T47D (cell line): Measurements from ENCODE around the gene TFB2M.
"Not testable (repeated sequence)": the region's sequence is repeated elsewhere in the genome, so short reads cannot be mapped to it uniquely, and the experiment has no call there.

Experiments used
- DNase-seq, 2 experiments: peaks; one replicate each; pipeline versions ENCODE4 v3.0.0 to v3.0.0-alpha.2; 2011 to 2012; ENCODE audit warnings: low read depth in 1 of 2, low spot score in 1 of 2
- JUND ChIP-seq: IDR thresholded peaks from 2 replicates; pipeline ENCODE4 v1.6.1; 2012; ENCODE audit warnings: low read depth
- in situ Hi-C: cut with HindIII; loops from 2 replicates; pipeline ENCODE4 v1.10.0; 2016; ENCODE audit warnings: low sequenced_read_pairs, low pct_unique_long_range_greater_than_20kb

The TFB2M gene, protein sequence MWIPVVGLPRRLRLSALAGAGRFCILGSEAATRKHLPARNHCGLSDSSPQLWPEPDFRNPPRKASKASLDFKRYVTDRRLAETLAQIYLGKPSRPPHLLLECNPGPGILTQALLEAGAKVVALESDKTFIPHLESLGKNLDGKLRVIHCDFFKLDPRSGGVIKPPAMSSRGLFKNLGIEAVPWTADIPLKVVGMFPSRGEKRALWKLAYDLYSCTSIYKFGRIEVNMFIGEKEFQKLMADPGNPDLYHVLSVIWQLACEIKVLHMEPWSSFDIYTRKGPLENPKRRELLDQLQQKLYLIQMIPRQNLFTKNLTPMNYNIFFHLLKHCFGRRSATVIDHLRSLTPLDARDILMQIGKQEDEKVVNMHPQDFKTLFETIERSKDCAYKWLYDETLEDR

GRCh38 chr1:246566128-246566812 lies at the start of gene TFB2M, which contains the start of gene CNST:
Gene TFB2M (minus strand): TSS chr1:246566261. CDS start chr1:246566138, 123 bp downstream.
Gene CNST (plus strand): TSS chr1:246566456. CDS start chr1:246591563, 25,107 bp downstream.
- in situ Hi-C loops: no loop called here
- no peak for TF ChIP-seq JUND
- peak; percentile 77 to 99 for DNase-seq

DNA sequence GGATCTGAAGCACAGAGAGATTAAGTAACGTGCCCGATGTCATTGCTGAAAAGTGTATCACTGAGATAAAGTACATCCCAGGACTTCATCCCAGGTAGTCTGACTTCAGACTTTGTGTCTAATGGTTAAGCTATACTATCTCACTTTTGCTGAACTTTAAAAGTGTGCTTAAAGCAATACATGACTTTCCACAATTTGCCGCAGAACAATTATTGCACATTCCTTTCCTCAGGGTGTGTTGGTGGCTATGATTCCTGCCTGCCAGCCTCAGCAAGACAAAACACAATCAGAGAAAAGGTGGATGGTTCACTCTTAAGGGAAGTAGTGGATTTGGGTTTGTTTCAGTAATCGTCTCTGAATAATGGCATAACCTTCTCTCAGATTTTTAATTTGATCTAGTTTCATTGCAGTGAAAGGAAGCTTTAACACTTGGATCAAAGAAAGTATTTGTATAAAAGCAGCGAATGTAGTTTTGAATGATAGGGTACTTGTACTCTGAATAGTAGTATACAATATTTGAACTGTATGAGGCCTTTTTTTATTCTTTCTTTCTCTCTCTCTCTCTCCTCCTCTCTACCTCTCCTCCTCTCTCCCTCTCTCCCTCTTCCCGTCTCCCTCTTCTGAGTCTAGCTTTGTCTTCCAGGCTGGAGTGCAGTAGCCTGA lies 47.2 kb upstream of the TFB2M start:
- in situ Hi-C loops: no loop called here
- no peak for TF ChIP-seq JUND

DNA sequence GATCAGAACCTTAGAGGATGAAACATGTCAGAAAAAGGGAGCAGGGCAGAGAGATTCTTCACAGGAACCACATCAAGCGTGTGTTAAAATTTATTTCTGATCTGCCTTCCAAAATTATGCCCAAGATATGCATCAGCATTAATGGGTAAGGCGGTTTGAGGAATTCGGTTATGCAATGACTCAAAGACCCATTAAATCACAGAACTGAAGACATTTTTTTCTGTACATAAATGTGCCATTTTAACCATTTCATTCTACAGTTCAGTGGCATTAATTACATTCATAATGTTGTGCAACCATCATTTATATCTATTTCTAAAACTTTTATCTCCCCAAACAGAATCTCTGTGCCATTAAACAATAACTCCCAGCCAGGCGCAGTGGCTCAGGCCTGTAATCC lies 43.6 kb upstream of the TFB2M start:
- DNase-seq: peak in 1 of 2 experiments; percentile 18
- in situ Hi-C loops: no loop called here
- no peak for TF ChIP-seq JUND

More for the DNA sequence above, 47.2 kb upstream of the TFB2M start:
- DNase-seq: peak in 1 of 2 experiments; percentile 18

GRCh38 chr1:246608616-246609376 lies 42.7 kb upstream of the TFB2M start:
- peak; percentile 89 for TF ChIP-seq JUND
- DNase-seq: peak; percentile 77 to 100
- in situ Hi-C loops: no loop called here

GRCh38 chr1:246607462-246607861 lies 41.4 kb upstream of the TFB2M start:
- TF ChIP-seq JUND: no peak
- DNase-seq: no peak
- in situ Hi-C loops: no loop called here

DNA sequence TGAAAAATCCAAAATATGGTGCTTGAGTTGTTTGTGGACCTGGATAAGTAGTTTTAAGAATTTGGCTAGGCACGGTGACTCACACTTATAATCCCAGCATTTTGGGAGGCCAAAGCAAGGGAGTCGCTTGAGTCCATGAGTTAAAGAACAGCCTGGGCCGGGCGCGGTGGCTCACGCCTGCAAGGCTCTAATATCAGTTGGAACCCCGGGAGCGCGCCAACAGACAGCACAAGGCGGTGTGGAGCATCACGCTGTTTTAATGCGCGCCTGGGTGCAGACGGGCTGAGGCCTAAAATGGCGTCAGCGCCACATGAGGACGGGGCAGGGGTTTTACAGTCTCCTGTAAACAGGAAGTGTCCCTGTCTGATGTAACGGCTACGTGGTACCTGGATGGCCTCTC lies 39.2 kb upstream of the TFB2M start:
- DNase-seq, in situ Hi-C loops: not testable (repeated sequence)

DNA sequence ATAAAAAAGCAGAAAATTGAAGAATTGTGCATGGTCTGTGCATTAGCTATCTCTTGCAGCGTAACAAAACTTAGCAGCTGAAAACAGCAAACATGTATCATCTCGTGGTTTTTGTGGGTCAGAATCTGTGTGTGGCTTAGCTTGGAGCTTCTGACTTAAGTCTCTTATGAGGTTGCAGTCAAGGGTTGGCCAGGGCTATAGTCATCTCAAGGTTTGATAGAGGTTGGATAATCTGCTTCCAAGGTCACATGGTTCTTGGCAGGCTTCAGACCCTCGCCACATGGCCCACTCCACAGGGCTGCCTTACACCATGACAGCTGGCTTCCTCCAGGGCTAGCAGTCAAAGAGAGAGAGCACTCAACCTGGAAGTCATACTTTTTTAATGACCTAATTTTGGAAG lies 36.1 kb upstream of the TFB2M start:
- TF ChIP-seq JUND: no peak
- in situ Hi-C loops: no loop called here
- DNase-seq: no peak

DNA sequence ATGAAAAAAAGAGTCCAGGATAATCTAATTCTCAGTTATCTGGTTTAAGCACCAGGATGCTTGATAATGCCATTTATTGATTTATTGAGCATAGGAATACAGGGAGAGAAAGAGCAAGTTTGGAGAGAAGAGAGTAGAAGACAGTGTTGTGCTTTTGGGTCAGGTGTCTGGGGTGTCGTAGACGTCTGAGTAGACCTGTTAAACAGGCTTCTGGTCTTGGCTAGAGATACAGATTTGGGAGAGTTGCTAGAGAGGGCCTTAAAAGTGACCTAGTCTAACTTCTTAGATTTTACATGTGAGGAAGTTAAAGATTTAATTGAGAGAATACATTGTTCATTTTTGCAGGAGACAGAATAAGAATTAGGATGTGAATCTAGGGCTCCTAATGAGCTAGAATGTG lies 34.5 kb upstream of the TFB2M start:
- TF ChIP-seq JUND: no peak
- peak; percentile 23 to 61 for DNase-seq
- in situ Hi-C loops: no loop called here

DNA sequence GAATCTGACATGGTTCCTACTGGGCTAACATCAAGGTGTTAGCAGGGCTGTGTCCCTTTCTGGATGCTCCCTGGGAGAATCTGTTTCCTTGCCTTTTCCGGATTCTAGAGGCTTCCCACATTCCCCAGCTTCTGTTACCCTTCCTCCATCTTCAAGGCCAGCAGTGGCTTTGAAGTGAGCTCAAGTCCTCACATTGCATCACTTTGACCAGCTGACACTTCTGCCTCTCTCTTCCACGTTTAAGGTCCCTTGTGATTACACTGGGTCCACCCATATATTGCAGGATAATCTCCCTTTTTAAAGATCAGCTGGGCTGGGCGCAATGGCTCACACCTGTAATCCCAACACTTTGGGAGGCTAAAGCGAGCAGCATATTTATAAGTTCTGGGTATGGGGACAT lies 33.3 kb upstream of the TFB2M start:
- no peak for DNase-seq
- no peak for TF ChIP-seq JUND
- in situ Hi-C loops: no loop called here

- no peak for DNase-seq
- no peak for TF ChIP-seq JUND
- in situ Hi-C loops: no loop called here
Observed at GRCh38 chr1:246597971-246598370, 31.9 kb upstream of the TFB2M start.

DNA sequence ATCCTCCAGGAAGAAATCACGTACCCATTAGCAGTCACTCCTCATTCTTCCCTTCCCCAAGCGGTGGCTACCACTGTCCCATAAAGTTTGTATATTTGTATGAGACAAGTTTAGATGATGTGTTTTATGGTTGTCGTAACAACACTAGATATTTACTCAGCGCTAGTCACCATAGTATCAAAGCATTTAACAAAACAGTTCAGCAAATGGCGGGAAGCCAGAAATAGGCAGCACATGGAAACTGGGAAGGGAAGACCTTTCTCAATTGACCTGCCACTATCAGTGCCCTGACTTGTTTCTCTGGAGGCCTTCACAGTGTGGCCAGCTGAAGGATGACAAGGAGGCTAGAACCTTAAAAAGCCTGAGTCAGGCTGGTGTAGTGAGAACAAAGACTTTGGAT lies 31.3 kb upstream of the TFB2M start:
- DNase-seq: no peak
- in situ Hi-C loops: no loop called here
- no peak for TF ChIP-seq JUND

GRCh38 chr1:246595146-246595545 lies 29.1 kb upstream of the TFB2M start:
- no peak for TF ChIP-seq JUND
- in situ Hi-C loops: no loop called here
- DNase-seq: no peak

GRCh38 chr1:246592695-246593094 lies 26.6 kb upstream of the TFB2M start:
- DNase-seq: no peak
- in situ Hi-C loops: no loop called here
- no peak for TF ChIP-seq JUND
